HepG2 (cell line): Measurements from ENCODE around the gene QRICH2. TPM values are rescaled to one million over a fixed set of nuclear protein-coding genes. Genes with fewer than 3 reads are reported as not detected.
A peak's percentile ranks its signal among the peaks of the same experiment; 100 is the strongest.

Experiments
- AKAP8 ChIP-seq: sonication (generic); formaldehyde crosslinking; IDR thresholded peaks from 2 replicates; pipeline ENCODE4 v1.5.1; 2020; ENCODE audit warnings: mild to moderate bottlenecking, missing genetic modification reagents
- ATF2 ChIP-seq: sonication (generic); formaldehyde crosslinking; IDR thresholded peaks from 2 replicates; pipeline ENCODE4 v1.4.0; 2020; ENCODE audit warnings: missing genetic modification reagents
- ATF4 ChIP-seq, 2 experiments: fragments of 450-650 bp in 1 of 2; sonication (generic) in 1 of 2; formaldehyde crosslinking; IDR thresholded peaks; 2 replicates each; pipeline versions ENCODE4 v1.5.0 to v1.8.0; 2020 to 2022; ENCODE audit warnings: mild to moderate bottlenecking in 1 of 2, missing genetic modification reagents in 1 of 2
- CENPX ChIP-seq: sonication (generic); formaldehyde crosslinking; IDR thresholded peaks from 2 replicates; pipeline ENCODE4 v1.9.0; 2021; ENCODE audit warnings: mild to moderate bottlenecking, missing genetic modification reagents, moderate library complexity
- ESRRA ChIP-seq: sonication (generic); formaldehyde crosslinking; IDR thresholded peaks from 2 replicates; pipeline ENCODE4 v1.5.1; 2020; ENCODE audit warnings: mild to moderate bottlenecking, low read depth, missing genetic modification reagents
- HNF4G ChIP-seq, 2 experiments: sonication (generic) in 1 of 2; formaldehyde crosslinking in 1 of 2; IDR thresholded peaks; 2 replicates each; pipeline versions ENCODE4 v1.4.0 to v1.6.1; 2011 to 2020; ENCODE audit warnings: borderline replicate concordance in 2 of 2, low read depth in 2 of 2, mild to moderate bottlenecking in 2 of 2, low read length in 1 of 2, missing genetic modification reagents in 1 of 2, moderate library complexity in 1 of 2
- NFKBIZ ChIP-seq: IDR thresholded peaks from 2 replicates; pipeline ENCODE4 v1.6.1; 2018; ENCODE audit warnings: missing genetic modification reagents, missing compliant biosample characterization
- NFYB ChIP-seq: sonication (generic); formaldehyde crosslinking; IDR thresholded peaks from 2 replicates; pipeline ENCODE4 v1.4.0; 2020; ENCODE audit warnings: missing genetic modification reagents
- RBM22 ChIP-seq: fragments of 200-400 bp; formaldehyde crosslinking; optimal IDR thresholded peaks from 2 replicates; pipeline ENCODE3; 2017; ENCODE audit warnings: mild to moderate bottlenecking, low read length, moderate library complexity
- SIN3B ChIP-seq: fragments of 150-350 bp; IDR thresholded peaks from 2 replicates; pipeline ENCODE4 v1.6.1; 2014; ENCODE audit warnings: low read length
- SRSF4 ChIP-seq: fragments of 200-400 bp; formaldehyde crosslinking; IDR thresholded peaks from one replicate; pipeline ENCODE4 v1.6.1; 2018; ENCODE audit warnings: mild to moderate bottlenecking, low read depth, low read length, moderate library complexity; ENCODE audit not compliant: poor library complexity, severe bottlenecking
- ZEB1 ChIP-seq: IDR thresholded peaks from 2 replicates; pipeline ENCODE4 v1.6.1; 2012; ENCODE audit warnings: mild to moderate bottlenecking, low read depth, inconsistent platforms; ENCODE audit not compliant: insufficient replicate concordance
- ZNF230 ChIP-seq: sonication (generic); formaldehyde crosslinking; IDR thresholded peaks from 2 replicates; pipeline ENCODE4 v1.4.0; 2020; ENCODE audit warnings: mild to moderate bottlenecking, missing genetic modification reagents
- ZNF234 ChIP-seq: sonication (generic); formaldehyde crosslinking; conservative IDR thresholded peaks from 2 replicates; pipeline ENCODE4 v1.5.1; 2020; ENCODE audit warnings: mild to moderate bottlenecking, missing genetic modification reagents
- ZNF407 ChIP-seq: sonication (generic); formaldehyde crosslinking; IDR thresholded peaks from one replicate; pipeline ENCODE4 v1.5.1; 2020; ENCODE audit warnings: mild to moderate bottlenecking, missing genetic modification reagents; ENCODE audit errors: not compliant biosample characterization
- ZNF564 ChIP-seq: sonication (generic); formaldehyde crosslinking; IDR thresholded peaks from 2 replicates; pipeline ENCODE4 v1.8.1; 2023; ENCODE audit warnings: mild to moderate bottlenecking, missing genetic modification reagents
- ZNF614 ChIP-seq: IDR thresholded peaks from 2 replicates; pipeline ENCODE4 v1.6.1; 2018; ENCODE audit warnings: missing biosample characterization, missing genetic modification reagents, inconsistent platforms, borderline replicate concordance
- ZNF879 ChIP-seq: sonication (generic); formaldehyde crosslinking; IDR thresholded peaks from 2 replicates; pipeline ENCODE4 v1.8.1; 2023; ENCODE audit warnings: missing genetic modification reagents
- polyA plus RNA-seq, 8 experiments: library from polyadenylated mRNA; depleted of rRNA in 3 of 8; stranded (reverse) in 7 of 8; unstranded in 1 of 8; fragments of >200 nt; fragmentation: Illumina TruSeq in 4 of 8; extraction: Trizol in 4 of 8; gene quantifications; 2 replicates each; pipeline versions ENCODE4 v1.2.1 to v1.2.3, GENCODE V29; 2011 to 2016; ENCODE audit warnings: low read depth in 4 of 8, missing spikeins in 1 of 8, mixed read lengths in 1 of 8; ENCODE audit not compliant: insufficient read depth in 1 of 8
- total RNA-seq, 5 experiments: library from RNA; depleted of rRNA; stranded (reverse); fragments of >200 nt; fragmentation: Illumina TruSeq; extraction: Trizol; gene quantifications; 2 replicates each; pipeline ENCODE4 v1.2.3, GENCODE V29; 2016; ENCODE audit warnings: low read depth in 1 of 5

Gene QRICH2
- total and polyA plus RNA-seq, 2 of the 13 experiments (the other 11 are each of a cell fraction or from before 2014, with no cell fraction given): 3.7 to 5.7 TPM

GRCh38 chr17:76246080-76247066 lies 61.7 kb downstream of the QRICH2 start (continued):
- no peak for TF ChIP-seq ZNF407 (CRISPR knock-in tag)
- TF ChIP-seq NFYB (CRISPR knock-in tag): no peak
- TF ChIP-seq ZNF879 (CRISPR knock-in tag): no peak
- TF ChIP-seq RBM22: no peak
- TF ChIP-seq HNF4G (IDR thresholded peaks at IDR 0.05; ENCODE audit: borderline replicate concordance, low read depth, low read length): no peak
- TF ChIP-seq HNF4G (CRISPR knock-in tag; IDR thresholded peaks at IDR 0.05; ENCODE audit: borderline replicate concordance, low read depth): no peak; the same call in 1 of the 2 replicates
- TF ChIP-seq NFKBIZ: no peak
- TF ChIP-seq ZNF234 (CRISPR knock-in tag): no peak
- TF ChIP-seq AKAP8: peak; percentile 72; the same call in 1 of the 2 replicates
- TF ChIP-seq ZNF614 (CRISPR knock-in tag): peak; percentile 21
- TF ChIP-seq ZNF564 (CRISPR knock-in tag): 0 out of 2 replicates have a peak, but pooled peaks have one; percentile 24
- no peak for TF ChIP-seq SRSF4
- TF ChIP-seq SIN3B: no peak
- no peak for TF ChIP-seq ZNF230 (CRISPR knock-in tag)
- TF ChIP-seq CENPX (CRISPR knock-in tag): no peak
- peak in 1 of 2 experiments; percentile 74; a peak in 2 of 4 replicates for TF ChIP-seq ATF4 (CRISPR knock-in tag; IDR thresholded peaks at IDR 0.05)
- no peak for TF ChIP-seq ATF2 (CRISPR knock-in tag)
- TF ChIP-seq ZEB1: no peak
- no peak for TF ChIP-seq ESRRA (CRISPR knock-in tag)
